HG03066 (cell line): Measurements from ENCODE around the gene CDKAL1.

Experiments used
- ATAC-seq: cut with Tn5 transposase; IDR thresholded peaks from one replicate; pipeline ENCODE4 v1.9.1; 2021; ENCODE audit warnings: low read depth; ENCODE audit not compliant: unreplicated experiment

CDKAL1 gene

DNA sequence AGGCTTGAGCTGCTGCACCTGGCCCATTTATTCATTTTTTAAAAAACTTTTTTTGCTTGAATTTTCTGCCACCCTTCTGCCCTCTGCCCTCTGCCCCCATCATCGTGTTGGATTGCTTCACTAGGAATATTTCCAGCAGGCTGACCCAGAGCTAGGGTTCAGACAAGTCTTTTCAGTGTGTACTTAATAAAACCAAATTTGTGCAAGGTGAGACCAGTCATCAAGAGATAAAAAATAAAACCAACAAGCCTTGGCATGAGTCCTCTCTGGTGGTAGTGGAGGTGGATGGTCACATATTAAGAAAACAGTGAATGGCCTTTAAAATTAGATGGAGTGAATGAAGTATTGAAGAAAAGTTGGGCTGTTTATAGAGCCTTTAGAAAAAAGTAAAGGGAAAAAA is 239.6 kb downstream of the CDKAL1 start:
- no peak for ATAC-seq

DNA sequence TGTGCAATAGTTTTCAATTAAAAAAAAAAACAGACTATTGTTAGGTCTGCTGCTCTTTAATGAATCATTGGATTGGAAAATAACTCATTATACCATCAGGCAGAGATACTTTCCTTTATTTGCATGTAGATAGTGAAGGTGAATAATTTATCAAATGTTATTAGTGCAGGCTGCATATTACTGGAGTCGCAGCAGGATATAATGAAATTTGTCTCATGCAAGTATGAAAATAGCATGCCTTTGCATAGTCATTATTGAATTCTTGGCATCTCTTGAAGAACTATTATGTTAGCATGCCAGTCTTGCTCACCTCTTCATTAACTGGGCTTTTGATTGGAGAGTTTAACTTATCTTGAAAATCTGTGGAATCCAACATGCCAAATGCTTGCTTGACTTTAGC is 241.7 kb downstream of the CDKAL1 start:
- no peak for ATAC-seq

DNA sequence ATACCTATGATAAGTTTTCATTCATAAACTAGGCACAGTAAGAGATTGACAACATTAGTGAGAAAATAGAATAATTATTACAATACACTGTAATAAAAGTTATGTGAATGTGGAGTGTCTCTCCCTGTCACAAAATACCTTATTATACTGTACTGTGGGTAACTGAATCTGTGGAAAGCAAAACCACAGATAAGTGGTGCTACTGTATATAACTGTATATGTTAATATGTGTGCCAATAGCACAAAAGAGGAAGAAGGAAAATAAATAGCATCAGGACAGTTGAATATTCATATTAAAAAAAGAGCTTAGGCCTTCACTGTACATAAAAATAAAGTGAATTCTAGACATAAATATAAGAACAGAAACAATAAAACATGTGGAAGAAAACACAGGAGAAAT is 243.5 kb downstream of the CDKAL1 start:
- no peak for ATAC-seq

DNA sequence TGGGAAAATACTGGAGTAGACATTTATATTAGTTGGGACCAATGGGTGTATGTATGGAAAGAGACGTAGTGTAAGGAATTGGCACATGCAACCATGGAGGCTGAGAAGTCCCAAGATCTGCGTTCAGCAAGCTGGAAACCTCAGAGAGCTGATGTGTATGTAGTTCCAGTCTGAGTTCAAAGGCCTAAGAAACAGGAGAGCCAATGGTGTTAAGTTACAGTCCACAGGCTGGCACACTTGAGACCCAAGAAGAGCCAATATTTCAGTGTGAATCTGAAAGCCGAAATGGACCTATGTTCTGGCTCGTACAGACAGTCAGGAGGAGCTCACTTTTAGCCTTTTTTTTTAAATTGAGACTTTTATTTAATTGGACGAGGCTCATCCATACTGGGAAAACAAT is 244.2 kb downstream of the CDKAL1 start:
- ATAC-seq = no peak

DNA sequence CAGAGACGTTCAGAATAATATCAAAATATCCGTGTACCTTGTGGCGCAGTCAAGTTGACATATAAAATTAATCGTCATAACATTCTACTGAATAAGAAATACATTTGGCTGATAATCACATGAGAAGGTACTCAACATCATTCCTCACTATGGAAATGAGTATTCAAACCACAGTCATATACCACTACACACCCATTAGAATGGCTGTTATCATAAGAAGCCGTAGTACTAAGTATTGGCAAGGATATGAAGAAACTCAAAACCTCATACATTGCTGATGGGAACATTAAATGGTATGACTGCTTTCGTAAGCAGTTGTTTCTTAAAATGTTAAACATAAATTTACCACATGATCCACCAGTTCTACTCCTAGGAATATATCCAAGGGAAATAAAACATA is 244.7 kb downstream of the CDKAL1 start:
- no peak for ATAC-seq

DNA sequence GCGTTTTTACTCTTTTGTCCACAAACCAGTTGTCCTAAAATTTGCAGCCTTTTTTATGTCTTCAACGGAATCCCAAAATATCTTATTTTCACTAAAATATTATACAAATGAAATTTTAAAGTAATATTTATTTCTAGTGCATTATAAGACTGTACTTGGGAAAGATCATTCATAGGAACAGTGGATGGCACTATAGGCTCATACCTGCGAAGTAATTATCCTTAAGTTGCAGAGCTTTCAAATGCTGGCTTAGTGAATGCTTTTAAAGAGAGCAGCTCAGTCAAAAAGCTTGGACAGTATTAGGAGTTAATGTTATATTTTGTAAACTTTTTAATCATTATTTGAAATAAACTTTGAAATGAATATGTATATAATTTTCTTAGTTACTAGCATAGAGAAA is 254.9 kb downstream of the CDKAL1 start:
- ATAC-seq = no peak

DNA sequence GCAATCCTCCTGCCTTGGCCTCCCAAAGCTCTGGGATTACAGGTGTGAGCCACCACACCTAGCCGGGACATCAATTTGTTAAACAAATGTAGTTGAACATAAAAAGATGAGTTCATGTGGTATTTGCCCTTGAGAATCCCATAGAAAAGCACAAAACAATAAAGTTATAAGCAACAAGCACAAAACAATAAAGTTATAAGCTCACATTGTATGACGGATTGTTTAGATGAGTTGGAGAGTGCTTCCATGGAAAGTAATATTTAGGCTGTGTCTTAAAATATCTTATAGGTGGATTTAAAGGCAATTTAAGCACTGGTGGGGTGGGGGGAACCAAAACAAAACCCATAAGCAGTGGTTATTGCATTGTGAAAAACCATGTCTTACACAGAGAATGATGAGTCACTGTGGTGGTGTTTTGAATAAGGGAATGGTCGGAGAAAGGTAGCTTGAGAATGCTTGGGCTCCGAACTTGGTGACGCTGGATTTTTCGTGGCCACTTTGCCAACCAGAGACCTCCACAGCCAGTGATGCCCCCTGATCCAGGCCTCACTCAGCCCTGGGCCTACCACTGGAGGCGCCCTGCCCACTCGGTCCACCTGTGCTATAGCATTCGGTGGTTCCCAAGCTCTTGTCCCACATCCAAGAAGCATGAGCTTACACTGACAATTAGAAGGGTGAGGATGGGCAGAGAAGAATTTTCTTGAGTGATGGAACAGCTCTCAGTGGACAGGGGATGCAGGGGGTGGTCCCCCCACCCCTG is 256.0 kb downstream of the CDKAL1 start:
- no peak for ATAC-seq

DNA sequence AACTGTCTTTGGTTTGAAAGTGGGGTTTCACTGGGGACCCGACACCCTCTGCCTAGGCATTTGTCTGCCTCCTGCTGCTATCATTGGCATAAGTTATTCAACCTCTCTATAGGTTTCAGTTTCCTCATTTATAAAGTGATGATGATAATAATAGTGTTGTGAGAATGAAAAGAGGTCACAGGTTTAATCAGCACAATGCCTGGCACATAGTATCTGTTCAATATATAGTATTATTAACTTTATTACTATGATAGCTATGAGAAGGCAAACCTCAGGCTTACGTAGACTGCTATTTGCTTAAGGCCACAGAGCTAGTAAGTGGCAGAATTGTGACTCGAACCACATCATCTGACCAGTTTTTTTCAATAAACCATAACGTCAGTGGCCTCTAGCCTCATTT is 256.8 kb downstream of the CDKAL1 start:
- no peak for ATAC-seq

DNA sequence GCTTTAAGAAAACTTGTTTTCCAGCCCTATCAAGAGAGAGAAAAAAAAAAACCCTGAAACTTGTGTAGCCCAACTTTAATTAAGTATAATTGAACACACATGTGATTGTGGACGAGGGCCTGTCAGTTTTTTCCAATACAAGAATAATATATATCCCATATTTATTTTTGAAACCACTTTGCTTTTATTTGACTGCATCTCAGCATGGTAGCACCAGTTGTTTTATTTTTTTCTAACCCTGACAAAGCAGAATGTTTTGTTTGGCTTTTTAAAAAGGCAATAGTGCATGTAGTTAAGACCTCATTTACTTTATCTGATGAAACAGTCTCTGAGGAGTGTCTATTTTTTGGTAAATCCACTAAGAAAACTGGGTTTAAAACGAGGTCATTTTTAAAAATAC is 257.7 kb downstream of the CDKAL1 start:
- no peak for ATAC-seq

DNA sequence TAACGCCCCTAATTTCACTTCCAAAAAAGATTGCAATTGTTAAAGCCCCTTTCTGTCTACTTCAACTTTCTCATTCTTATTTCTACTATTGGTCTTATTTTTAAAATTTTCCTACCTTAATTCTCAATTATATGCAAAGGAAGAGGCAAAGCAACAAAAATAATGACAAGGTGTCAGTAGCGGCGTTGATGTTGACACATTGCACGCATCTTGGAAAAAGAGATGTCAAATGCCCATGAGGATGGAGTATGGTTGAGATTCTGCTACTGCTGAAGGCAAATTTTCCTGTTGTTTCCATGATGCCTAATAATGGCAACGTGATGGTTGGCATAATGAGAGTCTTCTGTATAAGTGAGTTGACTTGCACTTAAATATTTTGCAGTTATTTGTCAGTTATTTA is 258.9 kb downstream of the CDKAL1 start:
- ATAC-seq = no peak

DNA sequence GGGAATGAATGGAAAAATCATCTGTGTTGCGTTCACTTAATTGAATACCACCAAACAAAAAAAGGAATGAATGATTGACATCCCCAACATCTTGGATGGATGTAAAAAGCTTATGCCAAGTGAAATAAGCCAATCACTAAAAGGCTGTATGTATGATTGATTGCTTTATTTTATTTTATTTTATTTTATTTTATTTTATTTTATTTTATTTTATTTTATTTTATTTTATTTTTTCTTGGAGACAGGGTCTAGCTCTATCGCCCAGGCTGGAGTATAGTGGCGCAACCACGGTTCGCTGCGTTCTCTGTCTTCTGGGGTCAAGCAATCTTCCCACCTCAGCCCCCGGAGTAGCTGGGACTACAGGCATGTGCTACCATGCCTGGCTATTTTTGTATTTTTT is 263.3 kb downstream of the CDKAL1 start:
- ATAC-seq = no peak

DNA sequence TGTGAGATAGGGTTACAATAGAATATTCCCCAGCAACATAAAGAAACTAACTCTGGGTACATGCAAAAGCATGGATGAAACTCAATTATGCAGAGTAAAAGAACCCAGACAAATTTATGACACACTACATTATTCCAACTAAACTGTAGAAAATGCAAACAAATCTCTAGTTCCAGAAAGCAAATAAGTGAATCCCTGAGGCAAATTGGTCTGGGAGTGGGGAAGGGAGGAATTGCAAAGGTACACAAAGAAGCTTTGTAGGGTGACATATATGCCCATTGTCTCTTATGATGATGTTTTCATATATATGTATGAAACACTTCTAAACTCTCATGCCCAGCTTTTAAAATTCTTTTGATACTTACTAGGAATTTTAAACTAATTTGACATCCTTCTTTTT is 266.0 kb downstream of the CDKAL1 start:
- ATAC-seq = no peak

DNA sequence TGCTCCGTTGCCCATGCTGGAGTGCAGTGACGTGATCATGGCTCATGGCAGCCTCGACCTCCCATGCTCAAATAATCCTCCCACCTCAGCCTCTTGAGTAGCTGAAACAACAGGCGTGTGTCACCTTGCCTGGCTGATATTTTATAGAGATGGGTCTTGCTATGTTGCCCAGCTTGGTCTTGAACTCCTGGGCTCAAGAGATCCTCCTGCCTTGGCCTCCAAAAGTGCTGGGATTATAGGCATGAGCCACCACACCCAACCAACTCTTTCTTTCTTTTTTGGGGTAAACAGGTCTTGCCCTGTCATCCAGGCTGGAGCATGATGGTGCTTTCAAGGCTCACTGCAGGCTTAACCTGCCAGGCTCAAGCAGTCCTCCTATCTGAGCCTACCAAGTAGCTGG is 266.4 kb downstream of the CDKAL1 start:
- no peak for ATAC-seq

DNA sequence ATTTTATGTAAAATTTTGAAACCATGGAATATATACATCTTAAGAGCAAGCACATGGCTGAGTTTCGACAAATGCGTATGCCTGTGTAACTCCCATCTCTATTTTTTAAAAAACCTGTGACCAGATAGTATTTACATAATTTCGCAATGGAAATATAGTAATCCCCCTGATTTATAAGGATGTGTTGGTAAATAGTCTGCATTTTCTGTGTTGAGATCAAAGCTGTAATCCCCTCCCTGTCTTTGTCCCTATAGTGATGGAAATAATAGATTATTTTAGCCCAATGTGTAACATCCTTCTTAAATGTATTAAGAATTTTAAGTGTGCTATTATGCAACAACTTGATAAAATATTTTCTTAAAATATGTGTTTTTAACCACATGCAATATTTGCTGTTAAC is 267.3 kb downstream of the CDKAL1 start:
- ATAC-seq = no peak

DNA sequence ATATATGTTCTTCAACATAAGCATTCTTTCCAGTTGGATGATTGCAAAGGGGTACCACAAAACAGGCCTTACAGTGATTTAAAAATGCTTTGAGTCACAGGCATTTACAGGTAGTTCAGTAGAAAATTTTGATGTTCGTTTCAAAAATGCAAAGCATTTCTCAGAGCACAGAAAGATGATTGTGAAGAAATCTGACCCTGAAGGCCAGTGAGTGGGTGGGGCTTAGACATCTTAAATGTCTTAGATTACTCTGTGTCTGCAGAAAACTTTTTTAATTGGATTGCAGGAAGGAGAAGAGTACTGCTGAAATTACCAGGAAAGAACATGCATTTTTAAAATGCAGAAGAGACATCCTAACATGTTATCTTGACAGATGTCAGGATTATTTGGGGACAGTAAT is 268.3 kb downstream of the CDKAL1 start:
- ATAC-seq = no peak

DNA sequence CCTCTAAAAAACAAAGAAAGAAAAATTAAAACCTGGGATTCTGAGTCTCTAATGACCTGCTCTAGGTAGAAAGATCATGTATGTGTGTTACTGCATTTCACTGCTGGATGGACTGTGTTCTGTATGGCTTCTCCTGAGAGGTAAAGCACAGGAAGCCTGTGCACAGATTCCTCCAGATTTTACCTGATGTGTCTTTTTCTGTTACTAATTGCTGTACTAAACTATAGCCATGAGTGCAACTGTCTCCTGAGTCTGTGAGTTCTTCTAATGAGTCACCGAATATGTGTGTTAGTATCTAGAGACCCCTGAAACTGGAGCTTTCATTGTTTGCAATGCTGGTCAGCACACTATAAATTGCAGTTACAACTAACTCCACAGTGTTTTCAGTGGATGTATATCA is 270.8 kb downstream of the CDKAL1 start:
- no peak for ATAC-seq

DNA sequence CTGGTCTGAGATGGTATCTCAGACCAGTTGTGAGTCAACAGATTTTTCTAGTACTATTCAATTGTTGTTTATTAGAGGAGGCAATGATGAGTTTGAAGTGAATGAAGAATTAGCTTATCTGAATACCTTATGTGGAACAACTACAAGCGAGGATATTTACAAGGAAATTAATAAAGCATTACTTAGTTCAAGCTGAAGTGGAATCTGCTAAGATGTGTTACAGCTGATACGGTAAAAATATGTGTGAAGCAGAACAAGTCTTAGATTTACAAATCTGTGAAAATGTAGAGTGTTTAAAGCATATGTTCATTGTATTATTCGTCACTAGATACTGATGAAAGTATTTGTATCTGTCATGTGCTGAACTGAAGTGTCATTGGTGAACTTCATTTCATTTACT is 272.4 kb downstream of the CDKAL1 start:
- ATAC-seq = no peak

DNA sequence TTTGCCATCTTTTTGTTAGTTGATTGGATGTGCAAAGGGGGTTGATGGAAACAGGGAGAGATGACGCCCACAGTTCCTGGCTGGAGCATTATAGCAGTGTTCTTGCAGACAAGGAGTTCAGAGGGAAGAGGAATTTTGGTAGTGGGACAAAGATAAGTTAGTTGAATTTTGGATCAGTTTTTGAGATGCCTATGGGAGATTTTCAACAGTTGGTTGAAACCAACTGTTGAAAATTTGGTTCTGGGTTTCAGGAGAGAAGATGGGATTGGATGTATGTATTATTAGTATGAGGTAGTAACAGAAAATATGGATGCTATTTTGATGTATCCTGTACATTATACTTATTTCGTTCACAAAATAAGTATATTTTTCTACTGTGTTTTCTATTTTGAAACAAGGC is 274.2 kb downstream of the CDKAL1 start:
- ATAC-seq = no peak

DNA sequence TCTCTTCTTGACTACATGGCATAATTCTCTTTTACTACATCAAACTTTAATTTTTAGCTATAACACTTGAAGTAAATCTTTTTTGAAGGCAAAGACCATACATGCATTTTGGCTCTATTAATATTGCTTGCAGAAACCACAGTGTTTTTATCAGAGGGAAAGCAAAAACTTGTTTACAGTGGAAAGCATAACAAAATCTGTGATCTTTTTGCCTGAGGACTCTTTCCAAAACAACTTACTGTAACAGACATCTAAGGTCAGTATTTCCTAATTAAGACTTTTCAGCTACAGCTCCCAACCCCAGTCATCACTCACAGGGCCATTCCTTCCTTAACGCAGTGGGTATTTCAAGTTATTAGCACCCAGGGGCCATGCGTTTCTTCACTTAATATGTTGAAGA is 274.7 kb downstream of the CDKAL1 start:
- ATAC-seq = no peak

DNA sequence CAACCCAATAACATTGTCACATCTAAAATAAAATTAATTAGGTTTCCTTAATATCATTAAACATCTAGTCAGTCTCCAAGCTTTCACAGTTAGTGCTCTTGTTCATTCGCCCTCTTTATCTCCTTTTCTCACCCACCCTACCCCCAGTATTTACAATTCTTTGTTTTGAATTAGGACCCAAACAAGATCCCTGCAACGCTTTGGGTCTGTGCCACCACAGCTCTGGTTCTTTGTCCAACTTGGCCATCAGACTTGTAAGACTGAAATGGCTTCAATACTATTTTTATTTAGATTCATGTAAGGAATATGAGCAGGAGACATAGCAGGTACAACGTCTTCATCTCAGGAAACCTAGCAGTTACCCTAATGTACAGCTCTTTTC is 276.5 kb downstream of the CDKAL1 start:
- no peak for ATAC-seq

DNA sequence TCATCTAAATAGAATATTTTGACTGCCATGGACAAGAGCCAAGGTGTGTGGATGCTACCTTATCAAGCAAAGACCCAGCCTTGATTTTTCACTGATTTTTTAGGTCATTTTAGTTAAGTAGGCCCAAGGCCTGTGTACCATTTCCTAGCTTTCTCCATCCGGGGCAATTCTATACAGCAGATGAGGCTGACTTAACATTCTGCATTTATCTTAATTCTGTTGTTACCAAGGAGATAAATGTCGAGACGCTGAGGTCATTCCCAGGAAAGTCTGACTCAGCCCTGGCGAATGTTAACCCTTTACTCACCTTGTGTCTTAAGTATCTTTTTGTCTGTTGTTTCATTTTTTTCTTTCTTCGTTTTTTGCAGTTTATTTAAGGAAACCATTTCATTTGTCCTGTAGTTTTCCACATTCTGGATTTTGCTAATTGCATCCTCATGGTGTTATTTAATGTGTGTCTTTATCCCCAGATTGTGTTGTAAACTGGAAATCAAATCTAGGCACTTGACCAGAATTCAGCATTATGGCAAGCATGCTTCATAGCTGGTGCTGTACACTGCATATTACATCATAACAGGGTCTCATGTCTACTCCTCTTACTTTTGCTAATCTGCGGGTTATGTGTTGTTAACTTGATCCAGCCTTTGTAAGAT is 277.0 kb downstream of the CDKAL1 start:
- no peak for ATAC-seq

DNA sequence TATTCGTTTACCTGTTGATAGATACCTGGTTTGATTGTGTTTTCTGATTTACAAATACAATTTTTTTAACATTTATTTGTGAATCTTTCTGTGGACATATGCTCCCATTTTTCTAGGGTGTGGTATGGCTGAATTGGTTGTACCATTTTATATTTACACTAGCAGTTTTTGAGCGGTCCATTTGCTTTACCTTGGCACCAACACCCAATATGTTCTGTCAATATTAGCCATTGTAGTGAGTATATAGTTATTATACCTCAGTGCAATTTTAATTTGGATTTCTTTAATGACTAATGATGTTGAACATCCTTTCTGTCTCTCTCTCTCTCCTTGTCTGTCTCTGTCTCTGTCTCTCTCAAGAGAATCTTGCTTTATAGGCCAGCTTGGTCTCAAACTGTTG is 278.5 kb downstream of the CDKAL1 start:
- no peak for ATAC-seq

DNA sequence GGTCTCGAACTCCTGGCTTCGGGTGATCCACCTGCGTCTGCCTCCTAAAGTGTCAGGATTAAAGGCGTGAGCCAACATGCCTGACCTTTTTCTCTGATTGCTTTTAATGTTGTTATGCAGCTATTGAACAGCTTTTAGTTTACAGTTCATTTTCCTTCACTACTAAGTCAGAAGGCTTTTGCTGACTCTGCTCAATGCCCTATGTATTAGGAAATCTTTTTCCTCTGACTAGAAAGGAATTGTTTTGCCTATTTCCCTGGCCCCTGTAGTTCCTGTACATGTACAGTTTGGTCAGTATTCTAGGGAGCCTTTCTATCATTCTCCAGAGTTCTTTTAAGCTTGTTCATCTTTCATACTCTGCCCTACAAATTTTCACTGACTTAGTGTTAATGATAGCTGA is 280.2 kb downstream of the CDKAL1 start:
- ATAC-seq = no peak
